IMR-90 (cell line): ENCODE results near the gene FUT8.

Experiments
- BHLHE40 ChIP-seq: fragments of 150-350 bp; IDR thresholded peaks from 2 replicates; pipeline ENCODE4 v1.6.1; 2016; ENCODE audit warnings: mild to moderate bottlenecking, low read depth, low read length
- FOS ChIP-seq: fragments of 150-350 bp; IDR thresholded peaks from 2 replicates; pipeline ENCODE4 v1.6.1; 2016; ENCODE audit warnings: low read depth, low read length
- MAFK ChIP-seq: IDR thresholded peaks from 2 replicates; pipeline ENCODE4 v1.6.1; 2012; ENCODE audit warnings: low read depth, low read length, improper control_type of control experiment
- MAZ ChIP-seq: IDR thresholded peaks from 2 replicates; pipeline ENCODE4 v1.6.1; 2012; ENCODE audit warnings: low read depth, mild to moderate bottlenecking, low read length, improper control_type of control experiment, moderate library complexity, borderline replicate concordance
- NFE2L2 ChIP-seq: fragments of 150-350 bp; IDR thresholded peaks from 2 replicates; pipeline ENCODE4 v1.6.1; 2016; ENCODE audit warnings: low read depth, mild to moderate bottlenecking, low read length
- POLR2A ChIP-seq: IDR thresholded peaks from 2 replicates; pipeline ENCODE4 v1.6.1; 2012; ENCODE audit warnings: mild to moderate bottlenecking, low read depth, low read length
- RAD21 ChIP-seq: IDR thresholded peaks from 2 replicates; pipeline ENCODE4 v1.6.1; 2012; ENCODE audit warnings: low read length, improper control_type of control experiment
- RCOR1 ChIP-seq: IDR thresholded peaks from 2 replicates; pipeline ENCODE4 v1.6.1; 2012; ENCODE audit warnings: mild to moderate bottlenecking, low read length, improper control_type of control experiment; ENCODE audit not compliant: insufficient replicate concordance
- RFX5 ChIP-seq: IDR thresholded peaks from 2 replicates; pipeline ENCODE4 v1.8.0; 2012; ENCODE audit warnings: low read depth, mild to moderate bottlenecking, low read length, moderate library complexity
- TF ChIP-seq, protein P1 (sequence below): conservative IDR thresholded peaks from 2 replicates; pipeline ENCODE4 v1.5.1; 2012; ENCODE audit warnings: mild to moderate bottlenecking, low read depth, low read length, improper control_type of control experiment

DNA sequence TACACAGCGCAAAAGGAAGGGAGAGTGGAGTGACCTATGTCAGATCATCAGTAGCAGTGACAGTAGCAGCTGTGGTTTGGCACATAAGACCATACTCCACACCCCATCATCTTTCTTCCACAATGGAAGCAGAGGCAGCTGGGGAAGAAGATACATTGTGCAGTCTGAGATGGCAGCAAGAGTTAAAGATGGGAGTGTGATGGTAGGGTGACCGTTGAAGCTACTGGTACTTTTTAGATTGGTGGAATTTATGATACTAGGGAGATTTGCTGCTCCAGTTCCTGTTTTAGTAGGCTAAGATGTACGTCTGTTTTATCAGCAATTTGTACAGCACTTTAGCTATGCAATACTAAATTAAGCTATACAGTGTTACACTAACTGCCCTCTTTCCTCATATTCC, 291.0 kb downstream of the FUT8 start:
- TF ChIP-seq BHLHE40, result no peak
- no peak for TF ChIP-seq POLR2A
- TF ChIP-seq, protein P1, sequence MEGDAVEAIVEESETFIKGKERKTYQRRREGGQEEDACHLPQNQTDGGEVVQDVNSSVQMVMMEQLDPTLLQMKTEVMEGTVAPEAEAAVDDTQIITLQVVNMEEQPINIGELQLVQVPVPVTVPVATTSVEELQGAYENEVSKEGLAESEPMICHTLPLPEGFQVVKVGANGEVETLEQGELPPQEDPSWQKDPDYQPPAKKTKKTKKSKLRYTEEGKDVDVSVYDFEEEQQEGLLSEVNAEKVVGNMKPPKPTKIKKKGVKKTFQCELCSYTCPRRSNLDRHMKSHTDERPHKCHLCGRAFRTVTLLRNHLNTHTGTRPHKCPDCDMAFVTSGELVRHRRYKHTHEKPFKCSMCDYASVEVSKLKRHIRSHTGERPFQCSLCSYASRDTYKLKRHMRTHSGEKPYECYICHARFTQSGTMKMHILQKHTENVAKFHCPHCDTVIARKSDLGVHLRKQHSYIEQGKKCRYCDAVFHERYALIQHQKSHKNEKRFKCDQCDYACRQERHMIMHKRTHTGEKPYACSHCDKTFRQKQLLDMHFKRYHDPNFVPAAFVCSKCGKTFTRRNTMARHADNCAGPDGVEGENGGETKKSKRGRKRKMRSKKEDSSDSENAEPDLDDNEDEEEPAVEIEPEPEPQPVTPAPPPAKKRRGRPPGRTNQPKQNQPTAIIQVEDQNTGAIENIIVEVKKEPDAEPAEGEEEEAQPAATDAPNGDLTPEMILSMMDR, result no peak
- no peak for TF ChIP-seq FOS
- no peak for TF ChIP-seq MAFK
- no peak for TF ChIP-seq NFE2L2
- TF ChIP-seq RFX5, result no peak
- no peak for TF ChIP-seq RCOR1
- no peak for TF ChIP-seq RAD21
- no peak for TF ChIP-seq MAZ
